ENCODE results near the gene NIM1K.

- peak; percentile 77 for TF ChIP-seq CTCF (IDR thresholded peaks at IDR 0.05)
- no peak for TF ChIP-seq EZH2 (IDR thresholded peaks at IDR 0.05; ENCODE audit: borderline replicate concordance, insufficient read depth, low read depth, low read length, poor library complexity, severe bottlenecking)
Observed at GRCh38 chr5:43305948-43306565, 114.0 kb downstream of the NIM1K start.
